Muscle layer of duodenum (tissue), 2 donors: ENCODE results near the gene LYZL2.
"Not testable (repeated sequence)": the region's sequence is repeated elsewhere in the genome, so short reads cannot be mapped to it uniquely, and the experiment has no call there.

Source experiments
- H3K27ac ChIP-seq: one replicate; pipeline ENCODE4 v1.7.0; 2013; ENCODE audit warnings: mild to moderate bottlenecking, low read length
- H3K27me3 ChIP-seq: one replicate; pipeline ENCODE4 v1.7.0; 2013; ENCODE audit warnings: low read depth, mild to moderate bottlenecking, control low read depth, low read length
- H3K36me3 ChIP-seq, 2 donors: one replicate each; pipeline ENCODE4 v1.7.0; 2013; ENCODE audit warnings: low read length in 2 of 2, control low read depth in 1 of 2, mild to moderate bottlenecking in 1 of 2; ENCODE audit not compliant: insufficient read depth in 2 of 2, control insufficient read depth in 1 of 2
- H3K4me1 ChIP-seq, 2 donors: one replicate each; pipeline ENCODE4 v1.7.0; 2013; ENCODE audit warnings: low read length in 2 of 2, mild to moderate bottlenecking in 2 of 2, control low read depth in 1 of 2, moderate library complexity in 1 of 2; ENCODE audit not compliant: insufficient read depth in 2 of 2, control insufficient read depth in 1 of 2
- H3K4me3 ChIP-seq, 2 donors: one replicate each; pipeline ENCODE4 v1.7.0; 2013; ENCODE audit warnings: low read length in 2 of 2, low read depth in 1 of 2, mild to moderate bottlenecking in 1 of 2
- H3K9me3 ChIP-seq, 2 donors: one replicate each; pipeline ENCODE4 v1.7.0; 2013; ENCODE audit warnings: low read length in 2 of 2, control low read depth in 1 of 2, mild to moderate bottlenecking in 1 of 2; ENCODE audit not compliant: control insufficient read depth in 1 of 2
- donor health status: healthy.

Gene LYZL2

GRCh38 chr10:30603589-30603988, 26.0 kb downstream of the LYZL2 start:
- Histone ChIP-seq H3K9me3 (no peaks in the 10 kb centered on the region), H3K27me3 (no peaks in the 10 kb centered on the region), H3K27ac (no peak overlapping the region), H3K4me1 (peaks cover 0 to 4% of the 10 kb centered on the region in 2 donors), H3K36me3 (no peaks in the 10 kb centered on the region), H3K4me3 (no peak overlapping the region)

- Histone ChIP-seq H3K4me3 (no peak overlapping the region), H3K27me3 (no peaks in the 10 kb centered on the region), H3K4me1 (peaks cover 0 to 4% of the 10 kb centered on the region in 2 donors), H3K27ac (no peak overlapping the region), H3K9me3 (no peaks in the 10 kb centered on the region), H3K36me3 (no peaks in the 10 kb centered on the region)
Observed at GRCh38 chr10:30602747-30603146, 26.8 kb downstream of the LYZL2 start.

- H3K27ac ChIP-seq = no peak overlapping the region
Observed at GRCh38 chr10:30600005-30600404, 29.5 kb downstream of the LYZL2 start.

GRCh38 chr10:30598105-30598776, 31.3 kb downstream of the LYZL2 start:
- Histone ChIP-seq H3K27ac (no peak overlapping the region), H3K4me3 (no peak overlapping the region)

More at GRCh38 chr10:30600005-30600404, 29.5 kb downstream of the LYZL2 start:
- no peaks in the 10 kb centered on the region for H3K9me3 ChIP-seq
- no peak overlapping the region for H3K4me3 ChIP-seq
- no peaks in the 10 kb centered on the region for H3K36me3 ChIP-seq
- H3K27me3 ChIP-seq = no peaks in the 10 kb centered on the region
- no peaks in the 10 kb centered on the region for H3K4me1 ChIP-seq

GRCh38 chr10:30597433-30597824, 32.1 kb downstream of the LYZL2 start:
- H3K9me3 ChIP-seq, H3K27me3 ChIP-seq, H3K36me3 ChIP-seq, H3K4me1 ChIP-seq, H3K4me3 ChIP-seq, H3K27ac ChIP-seq: not testable (repeated sequence)

More at GRCh38 chr10:30598105-30598776, 31.3 kb downstream of the LYZL2 start:
- H3K9me3 ChIP-seq = no peaks in the 10 kb centered on the region
- H3K36me3 ChIP-seq = no peaks in the 10 kb centered on the region
- no peaks in the 10 kb centered on the region for H3K4me1 ChIP-seq
- H3K27me3 ChIP-seq = no peaks in the 10 kb centered on the region

GRCh38 chr10:30596493-30597432, 32.8 kb downstream of the LYZL2 start:
- H3K27ac ChIP-seq = not testable (repeated sequence)

GRCh38 chr10:30596013-30596412, 33.5 kb downstream of the LYZL2 start:
- H3K27ac ChIP-seq = no peak overlapping the region
- no peaks in the 10 kb centered on the region for H3K36me3 ChIP-seq
- no peaks in the 10 kb centered on the region for H3K9me3 ChIP-seq
- H3K4me1 ChIP-seq = no peaks in the 10 kb centered on the region
- no peaks in the 10 kb centered on the region for H3K27me3 ChIP-seq
- H3K4me3 ChIP-seq = no peak overlapping the region

More at GRCh38 chr10:30596493-30597432, 32.8 kb downstream of the LYZL2 start:
- H3K4me3 ChIP-seq, H3K9me3 ChIP-seq, H3K4me1 ChIP-seq, H3K27me3 ChIP-seq, H3K36me3 ChIP-seq: not testable (repeated sequence)

GRCh38 chr10:30594077-30594476, 35.5 kb downstream of the LYZL2 start:
- no peaks in the 10 kb centered on the region for H3K9me3 ChIP-seq
- H3K4me1 ChIP-seq = no peaks in the 10 kb centered on the region
- H3K27me3 ChIP-seq = no peaks in the 10 kb centered on the region
- H3K36me3 ChIP-seq = no peaks in the 10 kb centered on the region
- H3K27ac ChIP-seq = no peak overlapping the region
- no peak overlapping the region for H3K4me3 ChIP-seq

- not testable (repeated sequence) for H3K27me3 ChIP-seq, H3K36me3 ChIP-seq, H3K9me3 ChIP-seq, H3K4me3 ChIP-seq, H3K27ac ChIP-seq, H3K4me1 ChIP-seq
Observed at GRCh38 chr10:30592770-30593169, 36.8 kb downstream of the LYZL2 start.

- no peaks in the 10 kb centered on the region for H3K9me3 ChIP-seq
- no peaks in the 10 kb centered on the region for H3K27me3 ChIP-seq
- H3K4me3 ChIP-seq = no peak overlapping the region
- H3K27ac ChIP-seq = no peak overlapping the region
- no peaks in the 10 kb centered on the region for H3K36me3 ChIP-seq
- H3K4me1 ChIP-seq = peaks cover 0 to 3% of the 10 kb centered on the region in 2 donors
Observed at GRCh38 chr10:30591249-30591670, 38.3 kb downstream of the LYZL2 start.

GRCh38 chr10:30589441-30589840, 40.1 kb downstream of the LYZL2 start:
- H3K36me3 ChIP-seq = no peaks in the 10 kb centered on the region
- H3K9me3 ChIP-seq = no peaks in the 10 kb centered on the region
- H3K4me3 ChIP-seq = no peak overlapping the region
- H3K27ac ChIP-seq = no peak overlapping the region
- H3K27me3 ChIP-seq = no peaks in the 10 kb centered on the region
- H3K4me1 ChIP-seq = peaks cover 0 to 4% of the 10 kb centered on the region in 2 donors
